ENCODE data around the gene TRMT1. TPM values are rescaled to one million over a fixed set of nuclear protein-coding genes. Genes with fewer than 3 reads are reported as not detected.

The TRMT1 gene
- polyA plus RNA-seq, 1 experiment = 30.8 TPM

GRCh38 chr19:13094771-13095392 is 21.7 kb downstream of the TRMT1 start:
- Histone ChIP-seq H3K4me3 (ENCODE audit: low read depth, low read length) (no peak overlapping the region), H3K36me3 (ENCODE audit: control insufficient read depth, insufficient read depth, low read length) (peaks cover 12% of the 10 kb centered on the region), H3K27me3 (ENCODE audit: control insufficient read depth, insufficient read depth, low read length) (no peaks in the 10 kb centered on the region)
- ChIA-PET CTCF (interaction anchor here (1.1 to 8.2 kb wide), 20 partner anchors 10 to 170 kb away, joined by 3 to 139 read pairs (median 11); no protein-coding TSS in a partner anchor), POLR2A (no interaction called here)
- no peak for DNase-seq (ENCODE audit: low read depth)
- no peak for TF ChIP-seq CTCF (IDR thresholded peaks at IDR 0.05; ENCODE audit: insufficient read depth, low read depth, low read length)

- DNase-seq (ENCODE audit: low read depth) = no peak
- no peak for TF ChIP-seq CTCF (IDR thresholded peaks at IDR 0.05; ENCODE audit: insufficient read depth, low read depth, low read length)
- no peak overlapping the region for H3K4me3 ChIP-seq (ENCODE audit: low read depth, low read length)
- H3K27me3 ChIP-seq (ENCODE audit: control insufficient read depth, insufficient read depth, low read length) = no peaks in the 10 kb centered on the region
- CTCF ChIA-PET = interaction anchor here (0.9 to 8.2 kb wide), 30 partner anchors 9 to 171 kb away, joined by 3 to 139 read pairs (median 8); no protein-coding TSS in a partner anchor
- POLR2A ChIA-PET = no interaction called here
- peaks cover 12% of the 10 kb centered on the region for H3K36me3 ChIP-seq (ENCODE audit: control insufficient read depth, insufficient read depth, low read length)
Measured at GRCh38 chr19:13094106-13094504, 22.4 kb downstream of the TRMT1 start.

GRCh38 chr19:13093407-13094105 is 23.0 kb downstream of the TRMT1 start:
- Histone ChIP-seq H3K27me3 (ENCODE audit: control insufficient read depth, insufficient read depth, low read length) (no peaks in the 10 kb centered on the region), H3K4me3 (ENCODE audit: low read depth, low read length) (no peak overlapping the region), H3K36me3 (ENCODE audit: control insufficient read depth, insufficient read depth, low read length) (peaks cover 13% of the 10 kb centered on the region)
- peak; percentile 90 for TF ChIP-seq CTCF (IDR thresholded peaks at IDR 0.05; ENCODE audit: insufficient read depth, low read depth, low read length)
- ChIA-PET POLR2A (no interaction called here), CTCF (interaction anchor here (0.8 to 8.2 kb wide), 33 partner anchors 8 to 332 kb away, joined by 3 to 139 read pairs (median 7); no protein-coding TSS in a partner anchor)
- no peak for DNase-seq (ENCODE audit: low read depth)

- ChIA-PET POLR2A (no interaction called here), CTCF (interaction anchor here (0.8 to 8.2 kb wide), 18 partner anchors 9 to 332 kb away, joined by 3 to 139 read pairs (median 7); no protein-coding TSS in a partner anchor)
- Histone ChIP-seq H3K4me3 (ENCODE audit: low read depth, low read length) (no peak overlapping the region), H3K27me3 (ENCODE audit: control insufficient read depth, insufficient read depth, low read length) (no peaks in the 10 kb centered on the region), H3K36me3 (ENCODE audit: control insufficient read depth, insufficient read depth, low read length) (peaks cover 16% of the 10 kb centered on the region)
- TF ChIP-seq CTCF (IDR thresholded peaks at IDR 0.05; ENCODE audit: insufficient read depth, low read depth, low read length) = no peak
- DNase-seq (ENCODE audit: low read depth) = no peak
Measured at GRCh38 chr19:13092606-13093235, 23.8 kb downstream of the TRMT1 start.

- CTCF ChIA-PET = interaction anchor here (0.9 to 8.2 kb wide), 10 partner anchors 9 to 127 kb away, joined by 3 to 139 read pairs (median 12); no protein-coding TSS in a partner anchor
- DNase-seq (ENCODE audit: low read depth) = no peak
- POLR2A ChIA-PET = no interaction called here
- no peak for TF ChIP-seq CTCF (IDR thresholded peaks at IDR 0.05; ENCODE audit: insufficient read depth, low read depth, low read length)
- H3K36me3 ChIP-seq (ENCODE audit: control insufficient read depth, insufficient read depth, low read length) = peaks cover 19% of the 10 kb centered on the region
- no peaks in the 10 kb centered on the region for H3K27me3 ChIP-seq (ENCODE audit: control insufficient read depth, insufficient read depth, low read length)
- no peak overlapping the region for H3K4me3 ChIP-seq (ENCODE audit: low read depth, low read length)
Measured at GRCh38 chr19:13092158-13092543, 24.4 kb downstream of the TRMT1 start.

Measured in BJ (cell line).